OCI-LY7 (cell line): ENCODE measurements around the gene DERL3. TPM values are rescaled to one million over a fixed set of nuclear protein-coding genes. Genes with fewer than 3 reads are reported as not detected.

Experiments
- BruUV-seq: library from RNA; stranded (reverse); fragments of 400-500 nt; replicated peaks from 2 replicates; lab custom pipeline; 2021; lab: Mats Ljungman, UMichigan
- CTCF ChIA-PET: fragments of 300-600 bp; sonication (Branson Sonifier 250); formaldehyde crosslinking; loops from one replicate; lab custom pipeline; 2022; ENCODE audit warnings: antibody characterized with exemption; ENCODE audit not compliant: unreplicated experiment; lab: Charles Lee
- POLR2A ChIA-PET: fragments of 300-600 bp; sonication (Branson Sonifier 250); formaldehyde crosslinking; loops from one replicate; lab custom pipeline; 2022; ENCODE audit warnings: antibody characterized with exemption; lab: Charles Lee
- DNase-seq: peaks from one replicate; pipeline ENCODE4 v3.0.0-alpha.2; 2015; ENCODE audit warnings: low spot score
- H2AFZ ChIP-seq: fragments of 200-600 bp; sonication (generic), shearing (Covaris generic); 2 replicates; pipeline ENCODE4 v1.6.1; 2014; ENCODE audit warnings: mild to moderate bottlenecking, antibody characterized with exemption, low read length, moderate library complexity
- H3K27ac ChIP-seq: fragments of 200-600 bp; sonication (generic); 2 replicates; pipeline ENCODE4 v1.5.1; 2014; ENCODE audit warnings: mixed run types, low read depth, mild to moderate bottlenecking, moderate library complexity, low read length, inconsistent platforms; ENCODE audit not compliant: poor library complexity, severe bottlenecking
- H3K36me3 ChIP-seq: fragments of 200-600 bp; sonication (generic); 2 replicates; pipeline ENCODE4 v1.6.1; 2014; ENCODE audit warnings: mild to moderate bottlenecking, antibody characterized with exemption, low read length, moderate library complexity, mixed read lengths; ENCODE audit not compliant: insufficient read depth
- H3K4me1 ChIP-seq: fragments of 200-600 bp; sonication (generic); 2 replicates; pipeline ENCODE4 v1.5.1; 2014; ENCODE audit warnings: mild to moderate bottlenecking, low read length; ENCODE audit not compliant: insufficient read depth, poor library complexity, severe bottlenecking
- H3K4me2 ChIP-seq: fragments of 200-600 bp; sonication (generic); 2 replicates; pipeline ENCODE4 v1.6.1; 2014; ENCODE audit warnings: mild to moderate bottlenecking, low read length
- H3K4me3 ChIP-seq: fragments of 200-600 bp; sonication (generic); 2 replicates; pipeline ENCODE4 v1.5.1; 2014; ENCODE audit warnings: mild to moderate bottlenecking, low read depth, low read length; ENCODE audit not compliant: poor library complexity, severe bottlenecking
- H3K79me2 ChIP-seq: fragments of 200-600 bp; sonication (generic); 2 replicates; pipeline ENCODE4 v1.6.1; 2016; ENCODE audit warnings: low read depth, mild to moderate bottlenecking, low read length, moderate library complexity, mixed read lengths; ENCODE audit not compliant: insufficient read depth
- H3K9me2 ChIP-seq: fragments of 200-600 bp; sonication (generic); 2 replicates; pipeline ENCODE4 v1.6.1; 2016; ENCODE audit warnings: mild to moderate bottlenecking, low read length, mixed read lengths; ENCODE audit not compliant: insufficient read depth
- H3K9me3 ChIP-seq: fragments of 200-600 bp; sonication (generic); 2 replicates; pipeline ENCODE4 v1.6.1; 2014; ENCODE audit warnings: mild to moderate bottlenecking, mixed run types, low read length, mixed read lengths
- H4K20me1 ChIP-seq: fragments of 200-600 bp; sonication (generic); 2 replicates; pipeline ENCODE4 v1.6.1; 2014; ENCODE audit warnings: mild to moderate bottlenecking, antibody characterized with exemption, low read length, moderate library complexity, mixed read lengths; ENCODE audit not compliant: insufficient read depth
- EZH2phosphoT487 ChIP-seq: fragments of 200-600 bp; sonication (generic); IDR thresholded peaks from 2 replicates; pipeline ENCODE4 v1.6.1; 2018; ENCODE audit warnings: low read depth, borderline replicate concordance, mild to moderate bottlenecking, mixed run types, antibody characterized with exemption, low read length, moderate library complexity, mixed read lengths
- intact Hi-C: fragments of 100-400 bp; cut with micrococcal nuclease; formaldehyde crosslinking; loops from one replicate; pipeline ENCODE4 v1.10.0; 2022; ENCODE audit not compliant: unreplicated experiment
- total RNA-seq, 2 experiments: library from RNA; depleted of rRNA in 1 of 2; stranded (reverse); fragments of >200 nt in 1 of 2; shearing (Covaris generic) in 1 of 2; gene quantifications; 2 replicates each; pipeline ENCODE4 v1.2.3, GENCODE V29; 2014 to 2022
- TF ChIP-seq, protein P1 (sequence below): fragments of 200-600 bp; sonication (generic); conservative IDR thresholded peaks from 2 replicates; pipeline ENCODE4 v1.5.1; 2014; ENCODE audit warnings: mild to moderate bottlenecking, antibody characterized with exemption, low read length, moderate library complexity, mixed read lengths

Gene DERL3
- total RNA-seq, 2 experiments from 2014 or later, result 44.6 to 52.1 TPM

DNA sequence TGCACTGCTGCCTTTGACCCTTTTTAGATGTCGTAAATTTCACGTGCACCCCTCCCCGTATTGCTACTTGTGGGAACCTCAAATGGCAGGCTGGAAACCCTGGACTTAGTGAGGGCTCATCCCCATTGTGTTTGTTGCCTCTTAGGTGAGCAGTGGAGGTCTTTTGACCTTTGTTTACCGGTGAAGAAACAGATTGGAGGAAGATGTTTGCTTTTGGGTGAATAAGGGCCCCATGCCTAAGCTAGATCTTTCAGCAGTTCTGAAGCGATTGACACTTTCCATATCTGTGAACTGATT, 51.3 kb downstream of the DERL3 start:
- Histone ChIP-seq H4K20me1 (peaks cover 22% of the 10 kb centered on the region), H3K36me3 (peaks cover 48% of the 10 kb centered on the region), H3K79me2 (peaks cover 52% of the 10 kb centered on the region), H3K4me3 (peak overlapping the region; percentile 75), H3K4me2 (peak overlapping the region; percentile 91), H3K27ac (peak overlapping the region; percentile 84), H3K9me3 (no peaks in the 10 kb centered on the region), H3K9me2 (no peaks in the 10 kb centered on the region), H3K4me1 (peaks cover 48% of the 10 kb centered on the region), H2AFZ (no peak overlapping the region)
- intact Hi-C loops, result loop anchor here (2.0 to 5.0 kb wide), 2 partner anchors 13 to 50 kb away; partner anchors contain the start of gene DERL3
- no peak for DNase-seq
- ChIA-PET POLR2A (interaction anchor here (1.0 to 1.2 kb wide), 3 partner anchors 12 to 58 kb away, joined by 3 to 4 read pairs (median 3); no protein-coding TSS in a partner anchor), CTCF (interaction anchor here (0.8 kb wide), 1 partner anchor 62 kb away, joined by 3 read pairs; no protein-coding TSS in a partner anchor)
- TF ChIP-seq EZH2phosphoT487, result no peak
- TF ChIP-seq, protein P1, sequence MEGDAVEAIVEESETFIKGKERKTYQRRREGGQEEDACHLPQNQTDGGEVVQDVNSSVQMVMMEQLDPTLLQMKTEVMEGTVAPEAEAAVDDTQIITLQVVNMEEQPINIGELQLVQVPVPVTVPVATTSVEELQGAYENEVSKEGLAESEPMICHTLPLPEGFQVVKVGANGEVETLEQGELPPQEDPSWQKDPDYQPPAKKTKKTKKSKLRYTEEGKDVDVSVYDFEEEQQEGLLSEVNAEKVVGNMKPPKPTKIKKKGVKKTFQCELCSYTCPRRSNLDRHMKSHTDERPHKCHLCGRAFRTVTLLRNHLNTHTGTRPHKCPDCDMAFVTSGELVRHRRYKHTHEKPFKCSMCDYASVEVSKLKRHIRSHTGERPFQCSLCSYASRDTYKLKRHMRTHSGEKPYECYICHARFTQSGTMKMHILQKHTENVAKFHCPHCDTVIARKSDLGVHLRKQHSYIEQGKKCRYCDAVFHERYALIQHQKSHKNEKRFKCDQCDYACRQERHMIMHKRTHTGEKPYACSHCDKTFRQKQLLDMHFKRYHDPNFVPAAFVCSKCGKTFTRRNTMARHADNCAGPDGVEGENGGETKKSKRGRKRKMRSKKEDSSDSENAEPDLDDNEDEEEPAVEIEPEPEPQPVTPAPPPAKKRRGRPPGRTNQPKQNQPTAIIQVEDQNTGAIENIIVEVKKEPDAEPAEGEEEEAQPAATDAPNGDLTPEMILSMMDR, result no peak
- no TSS peak for BruUV-seq

DNA sequence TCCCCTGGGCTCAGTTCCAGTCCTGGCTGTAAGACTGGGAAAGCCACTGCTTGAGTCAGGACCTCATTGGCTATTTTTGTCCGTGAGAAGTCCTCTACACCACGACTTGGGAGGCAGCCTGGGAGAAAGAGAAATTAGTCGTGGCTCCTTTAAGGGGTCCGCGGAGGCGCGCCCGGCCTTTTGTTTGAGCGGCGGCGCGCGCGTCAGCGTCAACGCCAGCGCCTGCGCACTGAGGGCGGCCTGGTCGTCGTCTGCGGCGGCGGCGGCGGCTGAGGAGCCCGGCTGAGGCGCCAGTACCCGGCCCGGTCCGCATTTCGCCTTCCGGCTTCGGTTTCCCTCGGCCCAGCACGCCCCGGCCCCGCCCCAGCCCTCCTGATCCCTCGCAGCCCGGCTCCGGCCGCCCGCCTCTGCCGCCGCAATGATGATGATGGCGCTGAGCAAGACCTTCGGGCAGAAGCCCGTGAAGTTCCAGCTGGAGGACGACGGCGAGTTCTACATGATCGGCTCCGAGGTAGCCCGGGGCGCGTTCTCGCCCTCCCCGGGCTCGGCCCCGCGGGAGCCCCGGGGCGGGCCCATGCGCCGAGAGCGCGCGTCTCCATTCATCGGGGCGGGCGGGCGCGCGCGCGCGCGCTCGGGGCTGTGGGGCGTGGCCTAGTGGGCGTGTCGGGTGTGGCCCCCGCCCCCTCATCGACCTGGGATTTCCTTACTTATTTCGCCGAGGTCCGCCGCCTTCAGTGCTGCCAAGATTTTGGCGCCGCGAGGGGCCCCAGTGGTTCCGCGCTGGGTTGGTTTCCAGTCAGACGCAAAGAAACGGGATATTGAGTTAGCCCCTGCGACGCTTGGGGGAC, 51.8 kb downstream of the DERL3 start, which contains the start of gene SMARCB1:
TSS of gene SMARCB1 (plus strand) at position 215 of the 848 bp plus-strand sequence. CDS start at position 419, 204 bp downstream.
- ChIA-PET POLR2A (interaction anchor here (1.2 kb wide), 2 partner anchors 12 to 13 kb away, joined by 3 to 8 read pairs; no protein-coding TSS in a partner anchor), CTCF (interaction anchor here (0.8 kb wide), 1 partner anchor 62 kb away, joined by 3 read pairs; no protein-coding TSS in a partner anchor)
- Histone ChIP-seq H3K4me2 (peak within 1 kb of the TSS; percentile 91), H2AFZ (peak within 1 kb of the TSS; percentile 71), H3K36me3 (peaks cover 42% of the 10 kb centered on the region), H4K20me1 (peaks cover 22% of the 10 kb centered on the region), H3K27ac (peak within 1 kb of the TSS; percentile 84), H3K4me3 (peak within 1 kb of the TSS; percentile 75), H3K79me2 (peaks cover 47% of the 10 kb centered on the region), H3K4me1 (peaks cover 48% of the 10 kb centered on the region), H3K9me3 (no peaks in the 10 kb centered on the region), H3K9me2 (no peaks in the 10 kb centered on the region)
- intact Hi-C loops, result loop anchor here (2.0 to 5.0 kb wide), 2 partner anchors 14 to 50 kb away; partner anchors contain the start of gene DERL3
- BruUV-seq, result no TSS peak
- peak; percentile 94 for DNase-seq
- no peak for TF ChIP-seq EZH2phosphoT487
- TF ChIP-seq, protein P1, result no peak
